Right kidney (tissue), 1 donor: ENCODE data around the gene KDM3B.
"Not testable (repeated sequence)": the region's sequence is repeated elsewhere in the genome, so short reads cannot be mapped to it uniquely, and the experiment has no call there.

Experiments used
- DNase-seq: peaks from one replicate; pipeline ENCODE4 v3.0.0-alpha.2; 2016

Gene KDM3B

DNA sequence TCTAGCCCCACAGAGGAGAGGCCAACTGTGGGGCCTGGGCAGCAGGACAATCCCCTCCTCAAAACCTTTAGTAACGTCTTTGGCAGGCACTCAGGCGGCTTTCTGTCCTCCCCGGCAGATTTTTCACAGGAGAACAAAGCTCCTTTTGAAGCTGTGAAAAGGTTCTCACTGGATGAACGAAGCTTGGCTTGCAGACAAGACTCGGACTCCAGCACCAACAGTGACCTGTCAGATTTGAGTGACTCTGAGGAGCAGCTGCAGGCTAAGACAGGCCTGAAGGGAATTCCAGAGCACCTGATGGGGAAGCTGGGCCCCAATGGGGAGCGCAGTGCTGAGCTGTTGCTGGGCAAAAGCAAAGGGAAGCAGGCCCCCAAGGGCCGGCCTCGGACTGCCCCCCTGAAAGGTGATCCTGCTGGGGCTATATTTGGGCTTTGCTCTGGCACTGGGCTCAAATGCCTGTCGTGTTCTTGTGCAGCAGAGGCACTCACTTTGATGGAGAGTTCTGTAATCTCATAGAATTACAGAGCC, 39.4 kb downstream of the KDM3B start:
- DNase-seq, result no peak

DNA sequence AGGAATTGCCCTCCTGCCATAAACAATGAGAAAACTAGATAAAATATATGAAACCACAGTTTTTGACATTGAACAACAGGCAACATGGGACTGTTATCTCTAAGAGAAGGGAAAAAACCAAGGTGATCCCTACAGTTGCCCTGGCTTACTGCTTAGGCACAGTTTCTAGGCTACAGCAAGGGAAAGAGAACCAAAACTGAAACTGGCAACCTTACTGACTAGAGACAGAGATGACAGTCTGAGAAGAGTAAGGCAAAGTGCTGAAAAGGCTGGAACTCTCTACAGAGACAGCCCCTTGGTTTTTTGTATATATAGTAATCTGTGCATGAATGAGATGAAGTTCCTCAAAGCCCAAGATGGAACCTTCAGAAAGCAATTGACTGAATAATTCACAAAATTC, 50.2 kb downstream of the KDM3B start:
- no peak for DNase-seq

DNA sequence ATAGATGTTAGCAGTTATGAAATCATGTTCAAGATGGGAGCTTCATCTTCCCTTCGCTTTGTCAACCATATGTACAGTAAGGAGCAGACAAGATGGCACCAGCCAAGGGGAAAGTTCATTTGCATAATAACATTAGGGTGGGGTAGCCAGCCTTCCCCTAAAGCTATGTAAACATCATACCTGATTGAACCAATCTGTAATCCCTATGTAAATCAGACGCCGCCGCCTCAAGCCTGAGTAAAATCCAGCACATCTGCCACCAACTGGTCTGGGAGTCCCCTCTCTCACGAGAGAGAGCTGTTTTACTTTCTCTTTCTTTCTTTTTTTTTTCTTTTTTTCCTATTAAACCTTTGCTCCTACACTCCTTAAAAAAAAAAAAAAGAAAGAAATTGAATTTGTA, 55.5 kb downstream of the KDM3B start:
- DNase-seq, result no peak

DNA sequence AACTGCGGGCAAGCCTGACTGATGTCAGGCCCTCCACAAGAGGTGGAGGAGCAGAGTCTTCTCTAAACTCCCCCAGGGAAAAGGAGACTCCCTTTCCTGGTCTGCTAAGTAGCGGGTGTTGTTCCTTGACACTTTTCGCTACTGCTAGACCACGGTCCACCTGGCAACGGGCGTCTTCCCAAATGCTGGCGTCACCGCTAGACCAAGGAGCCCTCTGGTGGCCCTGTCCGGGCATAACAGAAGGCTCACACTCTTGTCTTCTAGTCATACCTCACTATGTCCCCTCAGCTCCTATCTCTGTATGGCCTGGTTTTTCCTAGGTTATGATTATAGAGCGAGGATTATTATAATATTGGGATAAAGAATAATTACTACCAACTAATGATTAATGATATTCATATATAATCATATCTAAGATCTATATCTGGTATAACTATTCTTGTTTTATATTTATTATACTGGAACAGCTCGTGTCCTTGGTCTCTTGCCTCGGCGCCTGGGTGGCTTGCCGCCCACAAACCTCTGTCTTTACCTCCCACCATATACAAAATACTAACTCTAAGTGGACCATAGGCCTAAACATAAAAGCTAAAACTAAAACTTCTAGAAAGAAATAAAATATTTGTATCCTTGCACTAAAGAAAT, 58.6 kb downstream of the KDM3B start:
- not testable (repeated sequence) for DNase-seq

DNA sequence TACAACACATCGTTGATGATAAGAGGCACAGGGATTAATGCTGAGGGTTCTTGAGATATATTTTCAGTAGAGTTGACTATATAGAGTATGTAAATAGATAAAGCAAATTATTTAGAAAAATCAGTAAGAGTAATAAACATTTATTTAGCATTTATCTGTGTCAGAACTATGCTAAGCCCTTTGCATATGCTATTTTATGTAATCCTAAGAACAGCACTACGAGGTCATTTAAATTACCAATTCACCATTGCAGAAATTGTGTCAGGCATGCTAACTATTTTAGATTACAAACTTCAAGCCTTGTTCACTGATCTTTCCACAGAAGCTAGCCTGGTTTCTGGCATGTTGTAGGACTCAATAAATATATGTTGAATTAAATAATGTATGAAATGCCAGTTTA, 66.0 kb downstream of the KDM3B start:
- DNase-seq, result no peak

DNA sequence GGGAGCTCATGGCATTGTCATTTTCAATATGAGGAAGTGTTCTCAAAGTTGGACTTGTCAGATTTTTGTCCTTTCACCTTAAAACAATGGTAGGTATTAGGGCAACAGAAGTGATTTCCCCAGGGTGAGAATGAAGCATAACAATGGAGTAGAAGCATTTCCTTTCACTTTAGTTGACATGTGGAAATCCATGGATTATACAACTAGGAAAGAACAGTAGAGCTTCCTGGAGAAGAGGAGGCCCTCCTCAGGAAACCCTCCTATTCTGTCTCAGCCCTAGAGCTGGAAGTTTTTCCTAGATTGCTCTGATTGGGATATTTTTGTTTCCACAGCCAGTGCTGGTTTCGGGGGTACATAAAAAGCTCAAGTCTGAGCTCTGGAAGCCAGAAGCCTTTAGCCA, 72.6 kb downstream of the KDM3B start:
- no peak for DNase-seq

DNA sequence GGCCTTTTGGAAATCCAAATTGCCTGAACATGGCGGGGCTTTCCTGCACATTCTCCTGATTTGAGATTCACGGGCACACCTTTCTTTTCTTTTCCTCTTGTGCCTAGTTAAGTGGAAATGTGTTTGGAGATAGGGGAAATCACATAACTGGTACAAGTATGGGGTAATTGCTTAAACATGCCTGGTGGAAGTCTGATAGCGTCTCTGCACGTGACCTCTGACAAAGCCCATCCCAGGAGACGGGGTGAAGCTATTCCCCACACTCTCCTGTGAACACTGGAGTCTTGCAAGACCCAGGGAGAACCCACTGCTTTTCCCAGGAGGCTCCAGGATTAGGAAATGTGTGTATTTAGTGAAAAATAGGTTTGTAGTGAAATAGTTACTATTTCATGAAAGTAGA, 83.5 kb downstream of the KDM3B start:
- no peak for DNase-seq

DNA sequence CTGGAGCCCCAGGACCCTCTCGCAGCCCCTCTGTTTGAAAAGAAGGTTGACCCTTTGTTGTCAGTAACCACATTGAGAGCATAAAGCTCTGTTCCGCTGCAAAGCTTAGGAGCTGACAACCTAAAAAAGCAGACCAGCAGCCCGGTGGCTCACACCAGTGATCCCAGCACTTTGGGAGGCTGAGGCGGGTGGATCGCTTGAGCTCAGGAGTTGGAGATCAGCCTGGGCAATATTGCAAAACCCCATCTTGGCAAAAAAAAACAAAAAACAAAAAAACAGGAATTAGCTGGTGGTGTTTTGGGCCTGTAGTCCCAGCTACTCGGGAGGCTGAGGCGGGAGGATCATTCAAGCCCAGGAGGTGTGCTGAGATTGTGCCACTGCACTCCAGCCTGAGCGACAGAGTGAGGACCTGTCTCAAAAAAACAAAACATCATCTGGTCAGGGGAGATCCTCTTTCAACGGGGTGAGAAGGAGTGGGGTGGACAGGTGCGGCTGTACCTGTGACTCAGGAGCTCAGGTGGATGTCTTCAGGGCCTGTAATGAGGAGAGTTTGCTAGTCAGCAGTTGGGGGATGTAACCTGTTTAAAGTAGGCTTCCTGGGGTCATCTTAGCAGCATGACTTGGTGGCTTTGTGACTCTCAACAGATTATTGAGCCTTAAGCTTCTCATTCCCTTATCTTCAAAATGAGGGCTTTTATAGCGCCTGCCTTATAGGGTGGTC, 85.7 kb downstream of the KDM3B start:
- DNase-seq, result peak; percentile 18

DNA sequence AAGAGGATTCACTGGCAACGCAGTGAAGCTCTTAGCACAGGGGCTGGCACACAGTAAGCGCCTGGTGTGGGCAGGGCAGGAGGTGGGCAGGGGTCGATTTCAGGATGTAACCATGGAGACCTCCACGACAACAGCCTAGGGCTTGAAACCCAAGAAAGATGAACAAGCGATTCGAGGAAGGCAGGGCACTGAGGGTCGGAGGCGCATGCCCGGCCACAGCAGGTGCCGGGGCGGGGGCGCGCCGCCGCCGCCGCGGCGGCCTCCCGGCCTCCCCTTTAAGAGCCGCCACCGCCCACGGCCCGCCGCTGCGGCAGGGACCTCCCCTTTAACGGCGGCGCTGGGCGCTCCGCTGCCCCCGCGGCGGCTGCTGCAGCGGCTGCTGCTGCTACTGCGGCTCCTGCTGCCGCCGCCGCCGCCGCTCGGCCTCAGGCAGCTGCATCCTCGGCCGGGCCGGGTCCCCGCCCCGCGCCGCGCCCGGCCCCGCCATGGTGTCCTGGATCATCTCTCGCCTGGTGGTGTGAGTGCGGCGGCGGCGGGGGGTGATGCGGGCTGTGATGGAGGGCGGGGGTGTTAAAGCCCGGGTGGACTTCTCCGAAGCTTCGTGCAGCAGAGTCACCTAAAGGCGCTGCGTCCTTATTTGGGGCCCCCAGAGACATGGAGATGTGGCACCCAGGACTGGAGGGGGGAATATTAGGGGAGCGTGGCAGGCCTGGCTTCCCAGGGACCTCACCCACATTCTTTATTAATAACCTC, 86.4 kb downstream of the KDM3B start, which contains the start of gene REEP2:
REEP2 (plus strand) TSS at position 334 of the 753 bp plus-strand sequence; CDS start at position 486, 152 bp downstream.
- peak; percentile 65 for DNase-seq

DNA sequence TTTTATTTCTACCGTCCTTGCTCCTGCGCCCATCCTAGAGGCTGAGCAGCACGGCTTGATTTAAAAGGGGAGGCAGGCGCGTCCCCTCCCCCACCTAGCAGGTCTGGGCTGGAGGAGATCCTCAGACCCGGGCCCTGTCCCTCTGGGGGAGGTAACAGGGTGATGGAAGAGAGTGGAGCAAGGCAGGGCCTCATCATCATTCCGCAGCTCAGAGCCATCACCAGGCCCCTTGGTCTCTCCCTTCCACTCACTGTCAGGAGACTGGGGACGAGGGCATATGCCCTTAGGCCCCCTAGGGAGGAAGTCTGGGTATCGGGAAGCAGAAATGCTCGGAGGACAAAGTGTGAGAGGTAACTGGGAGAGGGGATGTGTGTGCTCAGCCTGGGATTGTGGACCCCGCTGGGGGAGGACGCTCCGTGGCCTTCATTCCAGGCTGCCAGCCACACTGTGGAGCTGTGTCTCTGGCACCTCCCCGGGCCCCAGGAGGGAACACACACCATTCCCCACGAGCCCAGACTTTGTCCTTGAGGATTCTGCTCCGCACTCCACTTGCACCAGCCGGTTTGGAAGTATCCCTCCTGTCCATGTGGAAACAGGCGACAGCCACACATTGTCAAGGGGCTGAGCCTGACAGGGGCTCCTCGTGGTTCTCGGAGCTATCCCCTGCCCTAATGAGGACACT, 87.1 kb downstream of the KDM3B start:
- peak; percentile 64 for DNase-seq

DNA sequence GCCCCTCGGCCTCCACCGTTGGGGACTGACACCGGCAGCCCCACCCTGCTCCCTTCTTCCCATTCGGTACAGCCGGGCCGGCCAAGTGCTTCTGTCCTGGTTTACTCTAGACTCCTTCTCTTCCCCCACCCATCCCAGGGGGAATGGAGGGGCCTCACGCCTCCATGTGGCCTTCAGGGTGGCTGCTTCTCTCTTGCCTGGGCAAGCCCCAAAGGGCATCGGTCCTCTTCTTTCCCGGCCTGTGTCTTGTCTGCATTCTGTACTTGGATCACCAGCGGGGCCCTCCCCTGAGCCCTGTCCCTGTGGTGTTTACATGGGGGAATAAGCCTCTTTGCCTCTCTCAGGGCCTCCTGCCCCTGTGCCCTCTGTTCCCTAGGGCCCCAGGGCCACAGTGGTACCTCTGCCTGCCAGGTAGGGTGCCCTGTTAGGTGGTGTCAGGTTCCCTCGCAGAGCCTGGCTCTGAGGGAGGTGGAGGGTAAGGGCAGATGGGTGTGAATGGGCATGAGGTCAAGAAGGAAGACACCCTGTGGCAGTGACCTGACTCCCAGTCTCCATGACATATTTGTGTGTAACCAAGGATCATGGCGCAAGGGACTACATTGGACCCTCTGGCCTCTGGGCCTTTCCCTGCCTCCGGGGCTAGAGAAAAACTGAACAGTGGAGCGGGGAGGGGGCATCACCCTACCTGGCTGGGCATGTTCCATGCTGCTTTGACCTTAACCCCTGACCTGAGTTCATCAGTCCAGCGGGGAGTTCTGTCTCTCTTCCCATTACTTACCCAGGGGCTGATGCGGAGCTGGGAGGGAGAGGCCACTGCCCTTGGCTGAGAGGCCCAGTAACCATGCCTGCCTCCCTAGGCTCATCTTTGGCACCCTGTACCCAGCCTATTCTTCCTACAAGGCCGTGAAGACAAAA, 87.9 kb downstream of the KDM3B start:
- no peak for DNase-seq

DNA sequence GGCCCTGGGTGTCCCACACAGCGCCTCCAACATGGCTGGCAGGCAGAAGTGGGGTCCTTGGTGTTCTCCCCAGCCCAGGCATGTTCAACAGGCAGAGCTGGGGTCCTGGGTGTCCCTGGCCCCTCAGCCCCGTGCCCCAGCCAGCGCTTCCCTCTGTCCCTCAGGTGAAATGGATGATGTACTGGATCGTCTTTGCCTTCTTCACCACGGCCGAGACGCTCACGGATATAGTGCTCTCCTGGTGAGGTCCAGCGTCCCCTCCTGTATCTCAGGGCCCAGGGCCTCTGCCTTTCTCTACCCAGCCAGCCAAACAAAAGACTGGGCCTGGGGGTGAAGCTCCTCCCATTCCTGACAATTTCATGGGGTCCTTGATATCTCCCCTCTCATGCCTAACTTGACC, 88.7 kb downstream of the KDM3B start:
- DNase-seq, result no peak

DNA sequence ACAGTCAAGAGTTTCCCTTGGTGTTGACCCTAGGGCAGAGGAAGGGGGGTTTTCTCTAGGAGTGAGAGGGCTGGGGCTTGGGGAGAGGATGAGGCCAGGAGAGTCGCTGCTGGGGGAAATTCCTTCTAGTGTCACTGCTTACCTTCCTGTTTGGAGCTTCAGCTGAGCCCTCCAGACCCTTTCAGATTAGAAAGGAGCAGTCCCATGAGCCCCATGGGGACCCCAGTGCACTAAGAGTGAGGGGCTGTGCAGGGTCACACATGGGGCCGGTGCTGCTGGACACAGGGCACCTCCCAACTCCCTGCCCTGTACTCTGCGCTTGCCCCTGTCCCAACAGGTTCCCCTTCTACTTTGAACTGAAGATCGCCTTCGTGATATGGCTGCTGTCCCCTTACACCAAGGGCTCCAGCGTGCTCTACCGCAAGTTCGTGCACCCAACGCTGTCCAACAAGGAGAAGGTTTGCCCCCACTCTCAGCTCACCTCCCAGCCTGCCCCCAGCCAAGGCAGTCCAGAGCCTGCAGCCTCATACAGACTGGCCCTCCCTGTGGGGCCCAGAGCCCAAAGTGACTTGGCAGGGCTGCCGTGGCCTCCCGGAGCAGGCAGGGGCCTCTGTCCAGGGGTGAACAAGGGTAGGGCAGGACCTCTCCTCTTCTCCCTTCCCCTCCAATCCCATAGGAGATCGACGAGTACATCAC, 91.7 kb downstream of the KDM3B start:
- DNase-seq, result no peak

DNA sequence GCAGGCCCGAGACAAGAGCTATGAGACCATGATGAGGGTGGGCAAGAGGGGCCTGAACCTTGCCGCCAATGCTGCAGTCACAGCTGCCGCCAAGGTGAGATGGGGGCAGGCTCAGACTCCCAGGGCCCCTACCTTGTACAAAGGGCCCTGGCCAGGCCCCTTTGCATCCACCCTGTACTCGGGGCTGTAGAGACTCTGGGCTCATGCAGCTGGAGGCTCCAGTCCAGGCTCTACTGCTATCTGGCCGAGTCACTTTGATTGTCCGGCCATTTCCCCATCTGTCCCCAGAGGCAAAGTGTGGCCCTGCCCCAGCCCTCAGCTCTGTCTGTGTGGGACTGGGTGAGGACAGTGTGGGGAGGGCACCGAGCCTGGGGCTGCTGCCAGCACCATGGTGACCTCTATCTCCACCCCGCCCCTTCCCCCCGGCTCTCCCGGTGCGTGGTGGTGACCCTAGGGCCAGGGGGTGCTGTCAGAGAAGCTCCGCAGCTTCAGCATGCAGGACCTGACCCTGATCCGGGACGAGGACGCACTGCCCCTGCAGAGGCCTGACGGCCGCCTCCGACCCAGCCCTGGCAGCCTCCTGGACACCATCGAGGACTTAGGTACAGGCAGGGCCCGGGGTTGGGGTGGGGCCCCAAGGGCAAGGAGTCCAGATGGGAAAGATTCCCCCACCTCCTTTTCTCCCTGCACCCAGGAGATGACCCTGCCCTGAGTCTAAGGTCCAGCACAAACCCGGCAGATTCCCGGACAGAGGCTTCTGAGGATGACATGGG, 92.5 kb downstream of the KDM3B start:
- DNase-seq, result no peak

DNA sequence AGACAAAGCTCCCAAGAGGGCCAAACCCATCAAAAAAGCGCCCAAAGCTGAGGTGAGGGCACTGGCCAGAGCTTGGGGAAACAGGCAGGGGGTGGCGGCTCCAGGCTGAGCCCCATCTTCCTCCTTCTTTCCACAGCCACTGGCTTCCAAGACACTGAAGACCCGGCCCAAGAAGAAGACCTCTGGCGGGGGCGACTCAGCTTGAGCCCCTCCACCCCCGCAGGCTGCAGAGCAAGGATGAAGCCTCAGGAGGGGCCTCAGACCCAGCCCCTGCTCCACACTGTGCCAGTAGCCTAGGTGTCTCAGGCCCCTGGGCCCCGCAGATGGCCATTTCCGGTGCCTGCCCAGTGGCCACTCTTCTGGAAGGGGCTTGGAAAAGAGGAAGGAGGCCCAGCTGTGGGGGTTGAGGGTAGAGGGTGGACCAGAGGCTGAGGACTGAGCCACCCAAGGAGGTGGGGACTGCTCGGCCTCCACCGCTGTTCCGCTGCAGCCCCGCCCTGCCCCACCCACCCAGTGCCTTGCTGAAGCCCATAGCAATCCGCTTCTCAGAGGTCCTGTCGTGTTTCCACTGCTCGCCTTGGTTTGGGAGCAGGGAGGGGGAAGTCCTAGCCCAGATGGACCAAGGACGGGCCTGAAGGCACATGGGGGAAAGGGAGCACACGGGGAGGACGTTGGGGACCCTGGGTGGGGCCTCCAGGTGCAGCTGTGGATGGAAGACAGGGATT, 93.2 kb downstream of the KDM3B start:
- no peak for DNase-seq

DNA sequence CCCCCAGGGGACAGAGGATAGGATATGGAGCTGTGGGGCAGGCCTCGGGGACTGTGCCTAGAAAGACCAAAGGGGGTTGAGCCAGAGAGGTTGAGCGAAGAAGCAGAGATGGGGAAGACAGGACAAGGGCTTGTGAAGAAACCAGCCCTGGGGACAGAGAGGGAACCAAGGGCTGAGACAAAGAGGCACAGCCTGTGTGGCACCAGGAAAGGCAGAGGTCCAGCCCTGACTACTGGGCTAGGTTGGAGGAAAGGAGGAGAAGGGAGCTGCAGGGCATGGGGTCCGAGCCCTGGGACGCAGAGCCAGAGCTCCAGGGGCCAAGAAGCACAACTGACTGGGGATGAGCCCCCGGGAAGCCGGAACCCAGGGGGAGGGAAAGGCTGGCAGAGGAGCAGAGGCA, 95.6 kb downstream of the KDM3B start:
- DNase-seq, result no peak

DNA sequence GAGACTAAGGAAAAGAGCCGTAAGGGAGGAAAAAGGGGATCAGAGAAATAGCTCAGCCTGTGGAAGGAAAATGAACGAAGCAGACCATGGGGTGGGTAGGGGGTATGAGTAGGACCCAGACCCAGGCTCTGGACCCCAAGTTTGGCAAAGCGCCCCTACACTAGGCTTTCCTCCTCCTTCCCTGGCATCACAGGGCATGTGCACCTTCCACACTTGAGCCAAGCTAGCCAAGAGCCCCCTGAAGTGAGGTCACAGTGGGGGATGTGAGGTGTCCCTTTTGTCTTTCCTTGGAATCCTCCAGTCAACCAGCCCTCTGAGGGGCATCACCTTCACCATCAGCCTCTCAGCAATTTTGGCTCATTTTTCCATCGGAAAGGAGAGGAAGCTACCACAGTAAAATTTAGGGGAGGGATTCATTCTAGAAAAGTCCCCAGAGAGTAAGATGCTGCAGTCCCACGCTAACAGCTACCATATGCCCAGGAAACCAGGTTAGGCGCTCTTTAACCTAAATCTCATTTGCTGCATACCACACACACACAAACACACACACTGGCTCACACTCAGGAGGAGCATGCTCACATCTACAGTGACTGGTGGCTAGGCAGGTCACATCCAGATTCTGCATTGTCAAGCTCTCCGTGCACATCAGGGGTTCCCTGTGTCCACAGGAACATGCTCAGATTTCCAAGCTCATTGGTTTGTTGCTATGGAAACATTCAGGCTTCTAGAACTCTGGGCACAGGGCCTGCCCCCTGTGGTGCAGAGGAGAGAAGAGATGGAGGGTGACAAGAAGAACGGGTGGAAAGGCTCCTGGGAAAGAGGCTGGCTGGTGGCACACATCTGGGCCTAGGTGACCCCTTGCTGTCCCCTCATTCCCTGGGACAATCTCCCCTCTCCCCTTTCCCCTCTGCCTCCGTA, 96.3 kb downstream of the KDM3B start:
- DNase-seq, result no peak
